ENCODE data around the gene STK32A.

GRCh38 chr5:147426640-147427327, 192.0 kb downstream of the STK32A start:
- no peak for TF ChIP-seq CTCF (IDR thresholded peaks at IDR 0.05; ENCODE audit: borderline replicate concordance, extremely low read depth, low read length, poor library complexity, severe bottlenecking)
- TF ChIP-seq EZH2 (IDR thresholded peaks at IDR 0.05; ENCODE audit: borderline replicate concordance, low read depth, low read length, severe bottlenecking) = no peak

Data from DND-41 (cell line).